HEK293 (cell line): Measurements from ENCODE around the gene CRACR2A.

Experiments used
- CTCF ChIP-seq: fragments of 450-650 bp; formaldehyde crosslinking; IDR thresholded peaks from 2 replicates; pipeline ENCODE4 v1.5.1; 2016; ENCODE audit warnings: missing biosample characterization, missing genetic modification characterization
- MZF1 ChIP-seq: fragments of 450-650 bp; formaldehyde crosslinking; IDR thresholded peaks from 2 replicates; pipeline ENCODE4 v1.5.1; 2017; ENCODE audit warnings: missing biosample characterization, missing genetic modification characterization, borderline replicate concordance
- YY1 ChIP-seq: fragments of 450-650 bp; formaldehyde crosslinking; IDR thresholded peaks from 2 replicates; pipeline ENCODE4 v1.5.1; 2018; ENCODE audit warnings: missing biosample characterization, missing genetic modification characterization
- ZBTB17 ChIP-seq: fragments of 450-650 bp; formaldehyde crosslinking; IDR thresholded peaks from 2 replicates; pipeline ENCODE4 v1.5.1; 2016; ENCODE audit warnings: missing biosample characterization, missing genetic modification characterization

GRCh38 chr12:3713947-3714346 lies 39.0 kb downstream of the CRACR2A start:
- no peak for TF ChIP-seq YY1 (tag by site-specific recombination)
- no peak for TF ChIP-seq CTCF (tag by site-specific recombination)
- no peak for TF ChIP-seq MZF1
- TF ChIP-seq ZBTB17 (tag by site-specific recombination), result no peak
